ENCODE data around the gene SIGLEC8.
"Not testable (repeated sequence)": the region's sequence is repeated elsewhere in the genome, so short reads cannot be mapped to it uniquely, and the experiment has no call there.

The SIGLEC8 gene

GRCh38 chr19:51441410-51442390 is 16.6 kb downstream of the SIGLEC8 start:
- DNase-seq, result no peak

GRCh38 chr19:51440846-51441409 is 17.3 kb downstream of the SIGLEC8 start:
- no peak for DNase-seq

GRCh38 chr19:51440052-51440451 is 18.2 kb downstream of the SIGLEC8 start:
- DNase-seq, result no peak

GRCh38 chr19:51439021-51439465 is 19.2 kb downstream of the SIGLEC8 start:
- DNase-seq, result no peak

GRCh38 chr19:51434456-51434855 is 23.8 kb downstream of the SIGLEC8 start:
- DNase-seq, result no peak

GRCh38 chr19:51433043-51433442 is 25.2 kb downstream of the SIGLEC8 start:
- DNase-seq, result no peak

GRCh38 chr19:51431124-51431523 is 27.1 kb downstream of the SIGLEC8 start:
- DNase-seq, result no peak

GRCh38 chr19:51430221-51430620 is 28.0 kb downstream of the SIGLEC8 start:
- DNase-seq, result no peak

- DNase-seq, result no peak
Measured at GRCh38 chr19:51427201-51427600, 31.1 kb downstream of the SIGLEC8 start.

GRCh38 chr19:51422053-51422448 is 36.2 kb downstream of the SIGLEC8 start:
- peak; percentile 14 for DNase-seq

- DNase-seq, result no peak
Measured at GRCh38 chr19:51421229-51422052, 36.8 kb downstream of the SIGLEC8 start.

GRCh38 chr19:51420511-51420910 is 37.7 kb downstream of the SIGLEC8 start:
- DNase-seq, result not testable (repeated sequence)

- no peak for DNase-seq
Measured at GRCh38 chr19:51418707-51419106, 39.5 kb downstream of the SIGLEC8 start.

GRCh38 chr19:51417810-51418157 is 40.5 kb downstream of the SIGLEC8 start:
- DNase-seq, result no peak

- no peak for DNase-seq
Measured at GRCh38 chr19:51417107-51417809, 41.0 kb downstream of the SIGLEC8 start, which contains the start of gene SIGLEC10. TSS of gene SIGLEC10 (minus strand) at chr19:51417642. CDS start at chr19:51417581, 61 bp downstream.

- DNase-seq, result not testable (repeated sequence)
Measured at GRCh38 chr19:51416422-51416821, 41.8 kb downstream of the SIGLEC8 start.

- DNase-seq, result no peak
Measured at GRCh38 chr19:51415187-51415586, 43.1 kb downstream of the SIGLEC8 start.

- no peak for DNase-seq
Measured at GRCh38 chr19:51410950-51411748, 47.1 kb downstream of the SIGLEC8 start.

GRCh38 chr19:51407511-51408131 is 50.6 kb downstream of the SIGLEC8 start:
- no peak for DNase-seq

GRCh38 chr19:51402117-51402516 is 56.1 kb downstream of the SIGLEC8 start:
- DNase-seq, result no peak

Data from NCI-H146 (cell line).